BJ (cell line): ENCODE data around the gene SRMS. TPM values are rescaled to one million over a fixed set of nuclear protein-coding genes. Genes with fewer than 3 reads are reported as not detected.
"Not testable (repeated sequence)": the region's sequence is repeated elsewhere in the genome, so short reads cannot be mapped to it uniquely, and the experiment has no call there.

Experiments used
- CTCF ChIA-PET: fragments of 350-600 bp; formaldehyde crosslinking; extraction: SDS; loops from one replicate; lab custom pipeline; 2021; ENCODE audit warnings: antibody characterized with exemption, inconsistent platforms; lab: Yijun Ruan, JAX
- POLR2A ChIA-PET: fragments of 300-600 bp; sonication (Branson Sonifier 250); formaldehyde crosslinking; extraction: SDS; loops from one replicate; lab custom pipeline; 2021; ENCODE audit warnings: antibody characterized with exemption; lab: Charles Lee
- DNase-seq: peaks from one replicate; pipeline ENCODE4 v3.0.0-alpha.2; 2011; ENCODE audit warnings: low read depth
- H3K27me3 ChIP-seq: 2 replicates; pipeline ENCODE4 v1.6.0; 2011; ENCODE audit warnings: low read length; ENCODE audit not compliant: control insufficient read depth, insufficient read depth
- H3K36me3 ChIP-seq: 2 replicates; pipeline ENCODE4 v1.5.1; 2011; ENCODE audit warnings: low read length; ENCODE audit not compliant: control insufficient read depth, insufficient read depth
- H3K4me3 ChIP-seq: 2 replicates; pipeline ENCODE4 v1.5.1; 2011; ENCODE audit warnings: low read depth, mild to moderate bottlenecking, control low read depth, low read length
- CTCF ChIP-seq: IDR thresholded peaks from 2 replicates; pipeline ENCODE4 v1.5.1; 2011; ENCODE audit warnings: low read depth, mild to moderate bottlenecking, control low read depth, inconsistent platforms, low read length, moderate library complexity; ENCODE audit not compliant: insufficient read depth
- polyA plus RNA-seq: library from polyadenylated mRNA; depleted of rRNA; stranded (reverse); fragments of >200 nt; gene quantifications from 2 replicates; pipeline ENCODE4 v1.2.3, GENCODE V29; 2011

Gene SRMS
- polyA plus RNA-seq, 1 experiment, result not detected

GRCh38 chr20:63519668-63520503, 27.7 kb downstream of the SRMS start:
- DNase-seq, result no peak
- peak; percentile 54 for TF ChIP-seq CTCF
- ChIA-PET POLR2A (interaction anchor here (0.6 kb wide), 2 partner anchors 107 to 299 kb away, joined by 5 to 14 read pairs; partner anchors contain the start of gene GMEB2), CTCF (interaction anchor here (0.9 to 2.2 kb wide), 4 partner anchors 9 to 23 kb away, joined by 4 to 13 read pairs (median 7); no protein-coding TSS in a partner anchor)
- Histone ChIP-seq H3K4me3 (peak overlapping the region; percentile 93), H3K27me3 (no peaks in the 10 kb centered on the region), H3K36me3 (peaks cover 13% of the 10 kb centered on the region)

GRCh38 chr20:63518946-63519667, 28.4 kb downstream of the SRMS start:
- TF ChIP-seq CTCF, result no peak
- POLR2A ChIA-PET, result no interaction called here
- Histone ChIP-seq H3K27me3 (no peaks in the 10 kb centered on the region), H3K36me3 (peaks cover 13% of the 10 kb centered on the region), H3K4me3 (peak overlapping the region; percentile 93)
- no peak for DNase-seq
- CTCF ChIA-PET, result interaction anchor here (2.2 kb wide), 1 partner anchor 23 kb away, joined by 10 read pairs; no protein-coding TSS in a partner anchor

DNA sequence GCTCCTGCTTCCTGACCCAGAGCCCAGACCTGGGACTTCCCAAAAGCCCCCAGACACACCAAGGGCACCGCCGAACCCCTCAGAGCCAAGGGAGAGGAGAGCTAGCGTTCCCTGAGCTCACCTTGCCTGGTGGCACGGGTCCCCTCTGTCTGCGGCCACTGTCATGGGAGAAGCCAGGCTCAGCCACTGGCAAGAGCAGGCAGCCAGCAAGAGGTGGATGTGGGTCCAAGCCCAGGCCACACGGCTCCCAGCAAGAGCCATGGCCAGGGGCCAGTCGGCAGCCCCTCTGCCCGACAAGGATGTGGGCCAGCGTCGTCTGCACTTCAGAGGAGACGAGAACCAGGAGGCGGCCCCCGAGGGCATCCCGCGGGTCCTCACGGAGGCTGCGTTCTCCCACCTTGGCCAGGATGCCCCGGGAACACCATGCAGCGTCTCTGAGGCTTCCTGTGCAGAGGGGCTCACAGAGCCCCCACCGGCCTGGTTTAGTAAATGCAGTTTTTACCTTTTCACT, 29.1 kb downstream of the SRMS start:
- POLR2A ChIA-PET, result no interaction called here
- CTCF ChIA-PET, result interaction anchor here (1.9 to 2.2 kb wide), 2 partner anchors 22 to 208 kb away, joined by 6 to 10 read pairs; no protein-coding TSS in a partner anchor
- Histone ChIP-seq H3K27me3 (no peaks in the 10 kb centered on the region), H3K36me3 (peaks cover 12% of the 10 kb centered on the region), H3K4me3 (no peak overlapping the region)
- no peak for TF ChIP-seq CTCF
- no peak for DNase-seq

DNA sequence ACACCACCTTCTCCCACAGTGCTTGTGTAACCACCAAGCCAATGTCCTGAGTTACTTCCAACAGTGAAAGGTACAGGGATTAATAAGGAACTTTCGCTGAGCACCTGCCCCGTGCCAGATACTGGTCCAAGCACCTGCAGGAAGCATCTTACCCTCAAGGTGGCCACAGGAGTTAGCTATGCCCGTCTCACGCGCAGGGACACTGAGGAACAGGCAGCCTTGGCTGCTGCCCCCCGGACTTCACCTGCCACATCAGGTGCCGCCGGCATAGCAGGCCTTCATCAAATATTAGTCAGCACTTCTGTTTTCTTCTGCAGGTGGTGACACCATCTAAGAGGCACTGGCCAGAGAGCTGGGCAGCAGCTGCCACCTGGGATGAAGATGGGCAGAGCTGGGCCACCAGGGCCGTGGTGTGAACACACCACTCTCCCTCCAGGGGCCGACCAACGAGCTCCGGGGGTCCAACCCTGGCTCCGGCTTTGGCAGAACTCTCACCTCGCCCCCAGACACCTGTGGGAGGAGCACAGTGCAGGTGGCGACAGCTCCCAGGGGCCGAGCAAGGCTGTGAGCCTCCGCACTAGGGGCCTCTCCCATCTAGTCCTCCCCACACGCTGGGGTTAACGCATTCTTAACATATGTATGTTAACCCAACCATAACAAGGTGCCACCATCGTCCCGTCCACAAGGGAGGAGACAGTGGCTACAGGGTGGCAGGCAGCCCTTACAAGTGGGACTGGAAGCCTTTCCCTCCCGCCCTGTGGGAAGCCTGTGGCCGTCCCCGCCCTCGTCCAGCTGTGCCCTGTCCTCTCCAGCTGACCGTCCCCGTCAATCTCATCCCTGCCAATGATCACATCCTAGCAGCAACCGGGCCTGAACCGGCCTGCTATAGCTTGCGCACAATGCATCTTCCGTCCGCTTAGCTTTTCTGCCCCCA, 29.9 kb downstream of the SRMS start:
- Histone ChIP-seq H3K27me3 (no peaks in the 10 kb centered on the region), H3K4me3 (no peak overlapping the region), H3K36me3 (peaks cover 7% of the 10 kb centered on the region)
- DNase-seq, result no peak
- CTCF ChIA-PET, result interaction anchor here (0.6 to 2.2 kb wide), 3 partner anchors 21 to 463 kb away, joined by 3 to 10 read pairs (median 6); partner anchors contain the start of gene PRPF6
- POLR2A ChIA-PET, result no interaction called here
- TF ChIP-seq CTCF, result no peak

- H3K27me3 ChIP-seq, POLR2A ChIA-PET, DNase-seq, H3K4me3 ChIP-seq, H3K36me3 ChIP-seq, CTCF ChIA-PET: not testable (repeated sequence)
Measured at GRCh38 chr20:63514520-63514919, 33.0 kb downstream of the SRMS start.
